Tibial nerve (tissue), 4 donors: ENCODE data around the gene DDX3X. TPM values are rescaled to one million over a fixed set of nuclear protein-coding genes. Genes with fewer than 3 reads are reported as not detected.

ENCODE experiments used
- DNase-seq, 2 donors: peaks; one replicate each; pipeline ENCODE4 v3.0.0-alpha.2; 2019; ENCODE audit warnings: low spot score in 2 of 2
- H3K27ac ChIP-seq, 4 donors: fragments of 200-600 bp; sonication (generic) in 3 of 4; one replicate each; pipeline ENCODE4 v1.5.1; 2017 to 2019; ENCODE audit warnings: mild to moderate bottlenecking in 1 of 4
- H3K27me3 ChIP-seq, 2 donors: fragments of 200-600 bp; sonication (generic) in 1 of 2; one replicate each; pipeline versions ENCODE4 v1.5.1 to v1.6.0; 2017 to 2019
- H3K36me3 ChIP-seq, 3 donors: fragments of 200-600 bp; sonication (generic); one replicate each; pipeline ENCODE4 v1.5.1; 2018 to 2019
- H3K4me1 ChIP-seq, 4 donors: fragments of 200-600 bp; sonication (generic) in 3 of 4; one replicate each; pipeline ENCODE4 v1.5.1; 2017 to 2019
- H3K4me3 ChIP-seq, 4 donors: fragments of 200-600 bp; sonication (generic) in 3 of 4; one replicate each; pipeline ENCODE4 v1.5.1; 2017 to 2019; ENCODE audit warnings: mild to moderate bottlenecking in 1 of 4, moderate library complexity in 1 of 4
- H3K9me3 ChIP-seq, 4 donors: fragments of 200-600 bp; sonication (generic) in 3 of 4; one replicate each; pipeline ENCODE4 v1.5.1; 2017 to 2019
- EP300 ChIP-seq, 2 donors: sonication (generic); formaldehyde crosslinking; IDR thresholded peaks; one replicate each; pipeline ENCODE4 v1.6.1; 2017; ENCODE audit warnings: antibody characterized with exemption in 2 of 2, mild to moderate bottlenecking in 1 of 2
- POLR2A ChIP-seq, 2 donors: fragments of 450-650 bp; IDR thresholded peaks; one replicate each; pipeline ENCODE4 v1.6.1; 2017; ENCODE audit warnings: antibody characterized with exemption in 2 of 2, mild to moderate bottlenecking in 2 of 2, moderate library complexity in 2 of 2
- WGBS, 2 donors: methylation state at CpG; one replicate each; pipeline ENCODE4 v1.1.5; 2018; 5-methylcytosine and 5-hydroxymethylcytosine counted together
- total RNA-seq, 4 donors: library from RNA; depleted of rRNA; stranded (reverse); fragments of >200 nt; gene quantifications; one replicate each; pipeline ENCODE4 v1.1.0, GENCODE V29; 2016
- TF ChIP-seq, protein P1 (sequence below), 5 experiments: fragments of 200-600 bp in 3 of 5; fragments of 450-650 bp in 2 of 5; sonication (generic) in 3 of 5; IDR thresholded peaks; one replicate each; pipeline ENCODE4 v1.5.1; 2016 to 2019; ENCODE audit warnings: antibody characterized with exemption in 5 of 5, mild to moderate bottlenecking in 3 of 5, moderate library complexity in 2 of 5

DDX3X gene
- total RNA-seq, 4 donors from 2014 or later, result 123 to 171 (median 148) TPM

GRCh38 chrX:41382714-41383645 is 49.0 kb downstream of the DDX3X start:
- whole genome bisulfite sequencing, 2 donors, result 53 to 59% methylated on average over 10 of the region's 10 CpGs
- H3K36me3 ChIP-seq, result no peaks in the 10 kb centered on the region
- H3K27me3 ChIP-seq, result no peaks in the 10 kb centered on the region
- DNase-seq, result no peak
- H3K27ac ChIP-seq, result peak overlapping the region in 3 of 4 donors; percentile 19 to 62 (median 47)
- no peaks in the 10 kb centered on the region for H3K9me3 ChIP-seq
- TF ChIP-seq POLR2A (IDR thresholded peaks at IDR 0.05), result no peak
- TF ChIP-seq, protein P1, sequence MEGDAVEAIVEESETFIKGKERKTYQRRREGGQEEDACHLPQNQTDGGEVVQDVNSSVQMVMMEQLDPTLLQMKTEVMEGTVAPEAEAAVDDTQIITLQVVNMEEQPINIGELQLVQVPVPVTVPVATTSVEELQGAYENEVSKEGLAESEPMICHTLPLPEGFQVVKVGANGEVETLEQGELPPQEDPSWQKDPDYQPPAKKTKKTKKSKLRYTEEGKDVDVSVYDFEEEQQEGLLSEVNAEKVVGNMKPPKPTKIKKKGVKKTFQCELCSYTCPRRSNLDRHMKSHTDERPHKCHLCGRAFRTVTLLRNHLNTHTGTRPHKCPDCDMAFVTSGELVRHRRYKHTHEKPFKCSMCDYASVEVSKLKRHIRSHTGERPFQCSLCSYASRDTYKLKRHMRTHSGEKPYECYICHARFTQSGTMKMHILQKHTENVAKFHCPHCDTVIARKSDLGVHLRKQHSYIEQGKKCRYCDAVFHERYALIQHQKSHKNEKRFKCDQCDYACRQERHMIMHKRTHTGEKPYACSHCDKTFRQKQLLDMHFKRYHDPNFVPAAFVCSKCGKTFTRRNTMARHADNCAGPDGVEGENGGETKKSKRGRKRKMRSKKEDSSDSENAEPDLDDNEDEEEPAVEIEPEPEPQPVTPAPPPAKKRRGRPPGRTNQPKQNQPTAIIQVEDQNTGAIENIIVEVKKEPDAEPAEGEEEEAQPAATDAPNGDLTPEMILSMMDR (IDR thresholded peaks at IDR 0.05), result no peak
- TF ChIP-seq EP300 (IDR thresholded peaks at IDR 0.05), result no peak
- H3K4me1 ChIP-seq, result no peaks in the 10 kb centered on the region
- H3K4me3 ChIP-seq, result no peak overlapping the region

DNA sequence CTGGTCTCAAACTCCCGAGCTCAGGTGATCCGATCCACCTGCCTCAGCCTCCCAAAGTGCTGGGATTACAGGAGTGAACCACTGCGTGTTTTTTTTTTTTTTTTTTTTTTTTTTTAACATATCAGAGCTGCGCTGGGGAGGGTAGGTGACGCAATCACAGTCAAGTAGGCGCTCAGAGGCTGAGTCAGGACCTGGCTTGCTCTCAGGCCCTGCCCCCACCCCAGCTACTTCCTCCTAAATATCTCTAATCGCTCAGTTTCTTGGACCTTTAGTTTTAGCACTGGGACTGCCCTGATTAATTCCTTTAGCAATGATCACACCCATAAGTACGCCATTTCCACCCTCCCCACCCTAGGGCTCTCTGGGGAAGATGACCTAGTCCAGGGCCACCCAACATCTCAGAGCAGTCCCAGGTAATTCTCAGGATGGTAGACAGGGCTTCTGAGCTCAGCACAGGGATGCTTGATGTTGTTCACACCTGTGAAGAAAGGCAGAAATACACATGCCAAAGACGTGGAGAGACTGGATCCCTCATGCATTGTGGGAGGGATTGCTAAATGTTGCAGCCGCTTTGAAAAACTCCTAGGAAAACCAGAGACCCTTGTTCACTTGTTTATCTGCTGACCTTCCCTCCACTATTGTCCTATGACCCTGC is 50.2 kb downstream of the DDX3X start:
- no peaks in the 10 kb centered on the region for H3K27me3 ChIP-seq
- WGBS, 2 donors, result 63 to 87% methylated on average over 8 to 10 of the region's 10 CpGs
- TF ChIP-seq, protein P1 (IDR thresholded peaks at IDR 0.05), result no peak
- TF ChIP-seq EP300 (IDR thresholded peaks at IDR 0.05) (no peak), POLR2A (IDR thresholded peaks at IDR 0.05) (no peak)
- no peaks in the 10 kb centered on the region for H3K4me1 ChIP-seq
- no peaks in the 10 kb centered on the region for H3K9me3 ChIP-seq
- H3K36me3 ChIP-seq, result no peaks in the 10 kb centered on the region
- H3K4me3 ChIP-seq, result no peak overlapping the region
- H3K27ac ChIP-seq, result no peak overlapping the region
- peak; percentile 13 to 40 for DNase-seq

DNA sequence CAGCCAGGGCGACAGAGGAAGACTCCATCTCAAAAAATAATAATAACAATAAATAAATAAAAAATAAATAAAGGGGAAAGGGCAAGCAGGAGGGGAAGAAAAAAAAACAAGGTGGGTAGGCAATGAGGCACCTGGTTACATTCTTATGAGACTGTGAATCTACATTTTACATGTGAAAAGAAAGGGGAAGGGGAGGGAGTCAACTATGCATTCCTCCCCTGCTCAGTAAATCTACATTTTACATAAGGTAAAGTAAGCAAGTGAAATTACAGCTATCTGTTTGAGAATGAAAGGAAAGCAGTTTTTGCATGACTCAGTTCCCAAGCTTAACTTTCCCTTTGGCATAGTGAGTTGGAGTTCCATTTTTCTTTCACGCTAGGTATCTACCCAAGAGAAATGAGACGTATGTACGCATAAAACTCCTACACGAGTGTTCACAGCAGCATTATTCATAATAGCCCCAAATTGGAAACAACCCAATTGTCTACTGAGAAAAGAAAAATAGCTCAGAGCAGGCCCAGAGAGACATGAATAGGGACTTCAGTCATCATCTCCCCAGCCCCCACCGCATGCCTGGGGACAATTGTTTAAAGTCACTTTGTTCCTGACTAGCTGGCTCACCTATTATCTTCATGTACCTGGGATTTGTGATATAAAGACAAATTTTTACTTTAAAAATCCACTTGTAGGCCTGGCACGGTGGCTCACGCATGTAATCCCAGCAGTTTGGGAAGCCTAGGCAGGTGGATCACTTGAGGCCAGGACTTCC is 52.4 kb downstream of the DDX3X start:
- Histone ChIP-seq H3K9me3 (no peaks in the 10 kb centered on the region), H3K4me1 (no peaks in the 10 kb centered on the region), H3K27ac (no peak overlapping the region), H3K27me3 (no peaks in the 10 kb centered on the region), H3K4me3 (no peak overlapping the region), H3K36me3 (no peaks in the 10 kb centered on the region)
- TF ChIP-seq POLR2A (IDR thresholded peaks at IDR 0.05) (no peak), EP300 (IDR thresholded peaks at IDR 0.05) (no peak)
- TF ChIP-seq, protein P1 (IDR thresholded peaks at IDR 0.05), result no peak
- no peak for DNase-seq
- WGBS, 2 donors, result 59 to 76% methylated on average over 8 of the region's 8 CpGs

- TF ChIP-seq EP300 (IDR thresholded peaks at IDR 0.05), result no peak
- TF ChIP-seq, protein P1 (IDR thresholded peaks at IDR 0.05), result no peak
- TF ChIP-seq POLR2A (IDR thresholded peaks at IDR 0.05), result no peak
- 67 to 75% methylated on average over 8 of the region's 8 CpGs for WGBS, 2 donors
- no peak for DNase-seq
Measured at GRCh38 chrX:41388543-41388942, 54.6 kb downstream of the DDX3X start.

More at GRCh38 chrX:41388543-41388942, 54.6 kb downstream of the DDX3X start:
- H3K4me1 ChIP-seq, result no peaks in the 10 kb centered on the region
- H3K4me3 ChIP-seq, result no peak overlapping the region
- H3K9me3 ChIP-seq, result no peaks in the 10 kb centered on the region
- H3K27me3 ChIP-seq, result no peaks in the 10 kb centered on the region
- H3K36me3 ChIP-seq, result no peaks in the 10 kb centered on the region
- H3K27ac ChIP-seq, result no peak overlapping the region
